RWPE1 (cell line): Measurements from ENCODE around the gene ULK4.

Experiments
- CTCF ChIA-PET: fragments of 350-600 bp; sonication (Branson Sonifier 250); formaldehyde crosslinking; extraction: SDS; loops from one replicate; lab custom pipeline; 2021; lab: Yijun Ruan, JAX
- POLR2A ChIA-PET: fragments of 400-600 bp; formaldehyde crosslinking; extraction: SDS; loops from one replicate; lab custom pipeline; 2020; ENCODE audit warnings: antibody characterized with exemption; ENCODE audit not compliant: low non-redundant PET; lab: Yijun Ruan, JAX
- DNase-seq: peaks from one replicate; pipeline ENCODE4 v3.0.0; 2012; ENCODE audit warnings: low spot score
- H3K27ac ChIP-seq: fragments of 450-650 bp; 2 replicates; pipeline ENCODE4 v1.5.1; 2017
- CTCF ChIP-seq: fragments of 450-650 bp; conservative IDR thresholded peaks from 2 replicates; pipeline ENCODE4 v1.5.1; 2017; ENCODE audit warnings: low read depth, mild to moderate bottlenecking

ULK4 gene

DNA sequence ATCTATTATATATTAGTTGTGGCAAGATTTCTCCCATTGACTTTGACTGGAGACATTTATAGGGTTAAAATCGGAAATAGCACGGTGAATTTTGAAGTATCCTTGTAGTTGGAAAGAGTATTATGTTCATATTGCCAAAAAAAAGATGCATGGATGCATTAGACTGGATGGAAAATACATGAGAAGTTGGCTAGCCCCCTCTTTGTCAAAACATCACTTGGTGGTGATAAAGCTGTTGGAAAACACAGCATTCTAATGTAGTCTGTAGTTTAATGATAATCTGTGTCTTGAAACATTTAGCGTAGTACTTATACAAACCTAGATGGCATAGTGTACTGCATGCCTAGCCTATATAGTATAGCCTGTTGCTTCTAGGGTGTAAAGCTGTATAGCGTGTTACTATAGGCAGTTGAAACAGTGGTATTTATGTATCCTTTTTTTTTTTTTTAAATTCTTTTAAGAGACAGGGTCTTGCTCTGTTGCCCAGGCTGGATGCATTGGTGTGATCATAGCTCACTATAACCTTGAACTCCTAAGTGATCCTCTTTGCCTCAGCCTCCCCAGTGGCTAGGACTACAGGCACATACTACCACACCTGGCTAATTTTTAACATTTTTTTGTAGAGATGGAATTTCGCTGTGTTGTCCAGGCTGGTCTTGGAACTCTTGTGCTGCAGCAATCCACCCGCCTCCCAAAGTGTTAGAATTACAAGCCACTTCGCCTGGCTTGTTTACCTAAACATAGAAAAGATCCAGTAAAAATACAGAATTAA lies 740.8 kb downstream of the ULK4 start:
- no peak overlapping the region for H3K27ac ChIP-seq
- ChIA-PET POLR2A (no interaction called here), CTCF (interaction anchor here (0.6 kb wide), 1 partner anchor 51 kb away, joined by 3 read pairs; no protein-coding TSS in a partner anchor)
- DNase-seq: no peak
- no peak for TF ChIP-seq CTCF

DNA sequence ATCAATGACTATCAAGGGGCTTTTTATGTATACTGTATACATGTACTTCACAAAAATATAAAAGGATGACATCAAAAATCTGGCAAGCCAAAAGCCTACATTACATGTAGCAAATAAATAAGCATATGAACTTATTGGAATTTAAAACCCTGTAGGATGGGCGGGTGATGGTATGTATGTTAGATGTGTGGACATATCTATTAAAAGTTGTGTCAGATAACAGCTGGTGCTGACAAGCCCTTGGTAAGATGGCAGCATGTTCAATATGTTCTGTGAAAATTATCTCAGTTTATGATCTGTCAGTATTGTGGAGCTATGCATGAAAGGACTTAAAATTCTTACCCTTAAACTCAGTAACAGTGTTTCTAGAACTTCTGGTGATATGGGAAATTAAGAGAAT lies 742.5 kb downstream of the ULK4 start:
- no peak for DNase-seq
- ChIA-PET CTCF (interaction anchor here (0.5 kb wide), 1 partner anchor 443 kb away, joined by 7 read pairs; no protein-coding TSS in a partner anchor), POLR2A (no interaction called here)
- H3K27ac ChIP-seq: no peak overlapping the region
- no peak for TF ChIP-seq CTCF

DNA sequence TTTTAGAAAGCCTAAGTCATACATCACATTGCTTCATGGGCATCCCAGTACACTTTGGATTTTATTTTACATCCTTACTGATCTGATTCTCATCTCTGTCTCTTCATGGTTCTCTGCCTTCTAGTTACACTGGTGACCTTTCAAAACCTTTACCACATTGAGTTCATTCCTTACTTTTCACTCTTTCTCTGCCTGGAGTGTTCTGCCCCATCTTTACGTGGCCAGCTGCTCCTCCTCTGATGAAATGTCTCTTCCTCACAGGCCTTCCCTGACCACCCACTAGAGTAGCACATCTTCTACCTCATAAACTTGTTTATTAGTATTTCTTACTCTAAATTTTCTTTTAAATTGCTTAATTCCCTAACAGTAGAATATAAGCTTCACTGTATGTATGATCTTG lies 744.9 kb downstream of the ULK4 start:
- POLR2A ChIA-PET: no interaction called here
- no peak for TF ChIP-seq CTCF
- H3K27ac ChIP-seq: no peak overlapping the region
- CTCF ChIA-PET: interaction anchor here (1.4 kb wide), 1 partner anchor 632 kb away, joined by 4 read pairs; no protein-coding TSS in a partner anchor
- no peak for DNase-seq

GRCh38 chr3:41216422-41216821 lies 745.5 kb downstream of the ULK4 start:
- TF ChIP-seq CTCF: no peak
- POLR2A ChIA-PET: no interaction called here
- CTCF ChIA-PET: interaction anchor here (1.4 kb wide), 1 partner anchor 632 kb away, joined by 4 read pairs; no protein-coding TSS in a partner anchor
- H3K27ac ChIP-seq: no peak overlapping the region
- DNase-seq: no peak

DNA sequence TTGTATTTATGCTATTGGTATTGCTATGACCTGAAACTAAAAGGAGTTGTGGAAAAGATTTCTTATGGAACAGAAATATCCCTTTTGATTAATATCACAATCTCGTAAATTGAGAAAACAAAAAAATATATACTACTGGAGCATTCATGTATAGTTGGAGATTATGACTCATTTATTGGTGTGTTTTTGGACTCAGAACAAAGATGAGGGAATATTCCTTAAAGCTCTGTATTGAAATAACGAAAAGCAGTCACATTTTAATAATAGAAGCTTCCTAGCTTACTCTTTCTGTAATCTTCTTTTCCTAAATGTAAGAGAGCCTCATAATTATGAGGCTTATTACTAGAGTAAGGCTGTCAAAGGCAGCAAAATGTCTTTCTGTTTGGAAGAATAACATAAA lies 748.3 kb downstream of the ULK4 start:
- ChIA-PET POLR2A (no interaction called here), CTCF (interaction anchor here (0.6 kb wide), 1 partner anchor 9 kb away, joined by 3 read pairs; no protein-coding TSS in a partner anchor)
- TF ChIP-seq CTCF: no peak
- H3K27ac ChIP-seq: no peak overlapping the region
- DNase-seq: no peak

DNA sequence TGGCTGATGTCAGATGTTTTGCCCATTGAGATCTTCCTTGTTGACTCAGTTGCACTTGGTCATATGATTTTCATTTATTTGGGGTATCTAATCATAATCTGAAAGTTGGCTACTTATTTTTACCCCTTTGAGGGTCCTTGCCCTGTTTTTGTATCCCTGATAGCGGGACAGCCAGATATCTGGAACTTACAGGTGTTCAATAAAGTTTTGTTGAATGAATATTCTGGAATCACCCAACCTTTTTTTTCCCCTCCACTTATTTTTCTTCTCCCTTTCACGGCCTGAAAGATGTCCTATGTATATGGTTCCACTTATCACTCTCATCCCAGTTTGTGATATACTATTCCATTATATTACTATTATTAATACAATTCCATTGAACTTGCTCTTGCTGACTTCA lies 749.8 kb downstream of the ULK4 start:
- no peak overlapping the region for H3K27ac ChIP-seq
- POLR2A ChIA-PET: no interaction called here
- CTCF ChIA-PET: no interaction called here
- no peak for DNase-seq
- TF ChIP-seq CTCF: no peak
